HG03520 (cell line): ENCODE data around the gene MCF2L2.

Experiments
- ATAC-seq: cut with Tn5 transposase; IDR thresholded peaks from one replicate; pipeline ENCODE4 v1.9.1; 2021; ENCODE audit warnings: mild to moderate bottlenecking, moderate library complexity; ENCODE audit not compliant: unreplicated experiment

Gene MCF2L2

GRCh38 chr3:183328823-183329222, 99.6 kb downstream of the MCF2L2 start:
- no peak for ATAC-seq

GRCh38 chr3:183328164-183328563, 100.3 kb downstream of the MCF2L2 start:
- ATAC-seq = no peak

- no peak for ATAC-seq
Measured at GRCh38 chr3:183327343-183327742, 101.1 kb downstream of the MCF2L2 start.

GRCh38 chr3:183324083-183324482, 104.3 kb downstream of the MCF2L2 start:
- no peak for ATAC-seq

GRCh38 chr3:183319371-183319770, 109.0 kb downstream of the MCF2L2 start:
- no peak for ATAC-seq

- no peak for ATAC-seq
Measured at GRCh38 chr3:183318877-183319276, 109.5 kb downstream of the MCF2L2 start.

- no peak for ATAC-seq
Measured at GRCh38 chr3:183317886-183318865, 110.2 kb downstream of the MCF2L2 start.

GRCh38 chr3:183317271-183317670, 111.1 kb downstream of the MCF2L2 start:
- ATAC-seq = no peak

GRCh38 chr3:183315739-183316138, 112.7 kb downstream of the MCF2L2 start:
- ATAC-seq = no peak

- ATAC-seq = no peak
Measured at GRCh38 chr3:183313764-183314163, 114.7 kb downstream of the MCF2L2 start.

- no peak for ATAC-seq
Measured at GRCh38 chr3:183313351-183313750, 115.1 kb downstream of the MCF2L2 start.

GRCh38 chr3:183312433-183312832, 116.0 kb downstream of the MCF2L2 start:
- ATAC-seq = no peak

- ATAC-seq = no peak
Measured at GRCh38 chr3:183310936-183311335, 117.5 kb downstream of the MCF2L2 start.

GRCh38 chr3:183309276-183309675, 119.1 kb downstream of the MCF2L2 start:
- no peak for ATAC-seq

- ATAC-seq = no peak
Measured at GRCh38 chr3:183308751-183309150, 119.7 kb downstream of the MCF2L2 start.

GRCh38 chr3:183307749-183308148, 120.7 kb downstream of the MCF2L2 start:
- no peak for ATAC-seq

- ATAC-seq = no peak
Measured at GRCh38 chr3:183306798-183307671, 121.4 kb downstream of the MCF2L2 start.

- no peak for ATAC-seq
Measured at GRCh38 chr3:183303690-183304089, 124.7 kb downstream of the MCF2L2 start.

- ATAC-seq = no peak
Measured at GRCh38 chr3:183301937-183302580, 126.4 kb downstream of the MCF2L2 start.

GRCh38 chr3:183300996-183301562, 127.3 kb downstream of the MCF2L2 start:
- ATAC-seq = no peak

- no peak for ATAC-seq
Measured at GRCh38 chr3:183299976-183300375, 128.4 kb downstream of the MCF2L2 start.
